Activated naive CD4-positive, alpha-beta T cell treated with anti-CD3 and anti-CD28 coated beads, Interleukin-2, amount 50 U/mL, for 24 hours (primary cell): Measurements from ENCODE around the gene MCUR1.
"Not testable (repeated sequence)": the region's sequence is repeated elsewhere in the genome, so short reads cannot be mapped to it uniquely, and the experiment has no call there.

Experiments used
- H3K27ac Mint-ChIP-seq: one replicate; pipeline ENCODE4 v1.8.0; 2021; ENCODE audit warnings: mild to moderate bottlenecking, mixed read lengths
- H3K27me3 Mint-ChIP-seq: one replicate; pipeline ENCODE4 v1.8.0; 2021; ENCODE audit warnings: mixed read lengths
- H3K36me3 Mint-ChIP-seq: one replicate; pipeline ENCODE4 v1.8.0; 2021; ENCODE audit warnings: mixed read lengths
- H3K4me1 Mint-ChIP-seq: one replicate; pipeline ENCODE4 v1.8.0; 2021; ENCODE audit warnings: mixed read lengths
- H3K4me3 Mint-ChIP-seq: one replicate; pipeline ENCODE4 v1.8.0; 2021; ENCODE audit warnings: mild to moderate bottlenecking, mixed read lengths
- H3K9me3 Mint-ChIP-seq: one replicate; pipeline ENCODE4 v1.8.0; 2021; ENCODE audit warnings: mixed read lengths

Gene MCUR1, protein sequence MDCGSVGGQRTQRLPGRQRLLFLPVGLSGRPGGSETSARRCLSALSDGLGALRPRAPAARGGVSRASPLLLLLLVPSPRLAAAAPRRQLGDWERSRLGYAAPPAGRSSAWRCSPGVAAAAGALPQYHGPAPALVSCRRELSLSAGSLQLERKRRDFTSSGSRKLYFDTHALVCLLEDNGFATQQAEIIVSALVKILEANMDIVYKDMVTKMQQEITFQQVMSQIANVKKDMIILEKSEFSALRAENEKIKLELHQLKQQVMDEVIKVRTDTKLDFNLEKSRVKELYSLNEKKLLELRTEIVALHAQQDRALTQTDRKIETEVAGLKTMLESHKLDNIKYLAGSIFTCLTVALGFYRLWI

DNA sequence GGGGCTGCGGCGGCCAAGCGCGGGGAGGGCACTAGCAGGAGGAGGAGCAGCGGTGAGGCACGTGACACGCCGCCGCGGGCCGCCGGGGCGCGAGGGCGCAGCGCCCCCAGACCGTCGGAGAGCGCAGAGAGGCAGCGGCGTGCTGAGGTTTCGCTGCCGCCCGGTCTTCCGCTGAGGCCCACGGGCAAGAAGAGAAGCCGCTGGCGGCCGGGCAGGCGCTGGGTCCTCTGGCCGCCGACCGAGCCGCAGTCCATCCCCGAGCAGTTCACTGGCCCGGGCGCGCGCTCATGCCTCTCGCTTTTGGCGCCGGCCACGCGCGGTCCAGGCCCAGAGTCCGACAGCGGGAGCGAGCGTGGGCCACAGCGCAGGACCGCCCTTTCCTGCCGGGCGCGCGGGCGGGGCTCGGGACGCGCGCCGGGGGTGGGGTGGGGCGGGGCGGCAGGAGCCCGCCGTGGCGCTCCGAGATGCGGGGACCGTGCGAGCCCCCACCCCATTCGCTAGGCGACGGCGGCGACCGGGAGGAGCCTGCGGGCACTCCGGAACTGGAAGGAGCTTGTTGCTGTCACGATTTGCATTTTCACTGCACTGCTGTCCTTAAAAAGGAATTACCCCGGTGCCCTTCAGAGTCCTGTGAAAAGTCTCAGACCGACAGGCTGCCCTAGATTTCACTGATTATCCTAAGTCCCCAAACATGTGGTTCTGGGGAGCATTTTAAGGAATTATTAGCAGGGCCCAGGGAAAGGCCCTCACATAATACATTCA is at the start of gene MCUR1:
TSS of gene MCUR1 (minus strand) at position 382 of the 762 bp plus-strand sequence. CDS start at position 254, 128 bp downstream.
- Mint-ChIP-seq H3K27ac (peak within 1 kb of the TSS; percentile 87), H3K4me1 (peaks cover 35% of the 10 kb centered on the region), H3K36me3 (peaks cover under 1% of the 10 kb centered on the region), H3K9me3 (no peaks in the 10 kb centered on the region), H3K27me3 (no peaks in the 10 kb centered on the region), H3K4me3 (peak within 1 kb of the TSS; percentile 92)

DNA sequence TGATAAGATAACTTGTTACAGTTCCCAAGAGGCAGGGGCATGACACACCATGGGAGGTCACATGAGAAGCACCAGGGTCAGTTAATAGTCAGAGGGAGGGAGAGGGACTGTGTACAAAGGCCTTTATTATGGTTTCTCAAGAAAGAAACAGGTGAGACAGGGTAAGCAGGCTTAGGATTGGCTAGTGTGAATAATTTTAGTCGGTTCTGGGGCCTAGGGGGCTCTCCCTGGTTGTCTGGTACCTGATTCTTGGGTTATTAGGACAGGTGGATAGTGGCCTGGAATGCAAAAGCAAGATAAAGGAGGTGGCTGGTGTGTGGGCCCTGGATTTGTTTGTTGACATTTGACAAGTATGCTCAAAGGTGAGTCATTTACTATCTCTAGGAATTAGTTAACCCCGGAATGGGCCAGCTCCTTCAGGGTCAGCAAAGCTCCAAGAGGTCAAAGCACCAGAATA is 49.4 kb upstream of the MCUR1 start:
- H3K27ac Mint-ChIP-seq = no peak overlapping the region
- no peaks in the 10 kb centered on the region for H3K36me3 Mint-ChIP-seq
- H3K4me1 Mint-ChIP-seq = no peaks in the 10 kb centered on the region
- H3K4me3 Mint-ChIP-seq = no peak overlapping the region
- peaks cover 35% of the 10 kb centered on the region for H3K27me3 Mint-ChIP-seq
- H3K9me3 Mint-ChIP-seq = no peaks in the 10 kb centered on the region

DNA sequence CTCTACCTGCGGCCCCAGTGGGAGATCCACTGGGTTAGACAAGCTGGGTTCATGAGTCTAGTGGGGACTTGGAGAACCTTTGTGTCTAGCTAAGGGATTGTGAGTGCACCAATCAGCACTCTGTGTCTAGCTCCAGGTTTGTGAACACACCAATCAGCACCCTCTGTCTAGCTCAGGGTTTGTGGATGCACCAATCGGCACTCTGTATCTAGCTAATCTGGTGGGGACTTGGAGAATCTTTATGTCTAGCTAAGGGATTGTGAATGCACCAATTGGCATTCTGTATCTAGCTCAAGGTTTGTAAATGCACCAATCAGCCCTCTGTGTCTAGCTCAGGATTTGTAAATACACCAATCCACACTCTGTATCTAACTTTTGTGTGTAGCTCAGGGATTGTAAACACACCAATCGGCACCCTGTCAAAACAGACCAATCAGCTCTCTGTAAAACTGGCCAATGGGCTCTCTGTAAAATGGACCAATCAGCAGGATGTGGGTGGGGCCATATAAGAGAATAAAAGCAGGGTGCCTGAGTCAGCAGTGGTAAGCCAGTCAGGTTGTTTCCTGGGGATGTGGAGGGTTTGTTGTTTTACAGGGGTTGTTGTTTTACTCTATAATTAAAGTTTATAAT is 46.3 kb upstream of the MCUR1 start:
- H3K9me3 Mint-ChIP-seq, H3K4me1 Mint-ChIP-seq, H3K4me3 Mint-ChIP-seq, H3K36me3 Mint-ChIP-seq, H3K27ac Mint-ChIP-seq: not testable (repeated sequence)
- peaks cover 30% of the 10 kb centered on the region for H3K27me3 Mint-ChIP-seq

DNA sequence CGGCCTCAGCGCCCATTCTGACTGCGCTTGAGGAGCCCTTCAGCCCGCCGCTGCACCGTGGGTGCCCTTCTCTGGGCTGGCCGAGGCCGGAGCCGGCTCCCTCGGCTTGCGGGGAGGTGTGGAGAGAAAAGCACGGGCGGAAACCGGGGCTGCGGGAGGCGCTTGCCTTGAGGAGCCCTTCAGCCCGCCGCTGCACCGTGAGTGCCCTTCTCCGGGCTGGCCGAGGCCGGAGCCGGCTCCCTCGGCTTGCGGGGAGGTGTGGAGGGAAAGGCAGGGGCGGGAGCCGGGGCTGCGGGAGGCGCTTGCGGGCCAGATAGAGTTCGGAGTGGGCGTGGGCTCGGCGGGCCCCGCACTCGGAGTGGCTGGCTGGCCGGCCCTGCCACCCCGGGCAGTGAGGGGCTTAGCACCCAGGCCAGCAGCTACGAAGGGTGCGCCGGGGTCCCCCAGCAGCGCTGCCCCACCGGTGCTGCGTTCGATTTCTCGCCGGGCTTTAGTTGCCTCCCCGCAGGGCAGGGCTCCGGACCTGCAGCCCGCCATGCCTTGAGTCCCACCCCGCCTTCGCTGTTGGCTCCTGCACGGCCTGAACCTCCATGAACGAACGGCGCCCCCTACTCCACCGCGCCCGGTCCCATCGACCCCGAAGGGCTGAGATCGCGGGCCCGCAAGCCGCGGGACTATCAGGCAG is 45.7 kb upstream of the MCUR1 start:
- no peak overlapping the region for H3K4me3 Mint-ChIP-seq
- H3K27me3 Mint-ChIP-seq = peaks cover 33% of the 10 kb centered on the region

DNA sequence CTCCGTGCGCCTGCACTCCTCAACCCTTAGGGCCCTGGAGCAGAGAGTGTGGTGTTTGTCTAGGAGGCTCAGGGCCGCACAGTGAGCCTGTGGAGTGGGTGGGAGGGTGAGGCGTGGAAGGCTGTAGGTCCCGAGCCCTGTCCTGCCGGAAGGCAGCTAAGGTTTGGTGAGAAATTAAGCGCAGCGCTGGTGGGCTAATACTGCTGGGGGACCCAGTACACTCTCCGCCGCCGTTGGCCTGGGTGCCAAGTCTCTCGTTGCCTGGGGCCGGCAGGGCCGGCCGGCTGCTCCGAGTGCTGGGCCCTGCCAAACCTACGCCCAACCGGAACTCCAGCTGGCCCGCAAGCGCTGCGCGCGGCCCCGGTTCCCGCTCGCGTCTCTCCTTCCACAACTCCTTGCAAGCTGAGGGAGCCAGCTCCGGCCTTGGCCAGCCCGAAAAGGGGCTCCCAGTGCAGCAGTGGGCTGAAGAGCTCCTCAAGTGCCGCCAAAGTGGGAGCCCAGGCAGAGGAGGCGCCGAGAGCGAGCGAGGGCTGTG is 40.4 kb upstream of the MCUR1 start:
- H3K27me3 Mint-ChIP-seq = peaks cover 10% of the 10 kb centered on the region
- no peak overlapping the region for H3K27ac Mint-ChIP-seq
- H3K4me3 Mint-ChIP-seq = no peak overlapping the region
- no peaks in the 10 kb centered on the region for H3K4me1 Mint-ChIP-seq
- no peaks in the 10 kb centered on the region for H3K9me3 Mint-ChIP-seq
- H3K36me3 Mint-ChIP-seq = peaks cover 1% of the 10 kb centered on the region

More for the DNA sequence above, 45.7 kb upstream of the MCUR1 start:
- Mint-ChIP-seq H3K4me1 (no peaks in the 10 kb centered on the region), H3K36me3 (peaks cover 1% of the 10 kb centered on the region), H3K27ac (no peak overlapping the region), H3K9me3 (no peaks in the 10 kb centered on the region)

DNA sequence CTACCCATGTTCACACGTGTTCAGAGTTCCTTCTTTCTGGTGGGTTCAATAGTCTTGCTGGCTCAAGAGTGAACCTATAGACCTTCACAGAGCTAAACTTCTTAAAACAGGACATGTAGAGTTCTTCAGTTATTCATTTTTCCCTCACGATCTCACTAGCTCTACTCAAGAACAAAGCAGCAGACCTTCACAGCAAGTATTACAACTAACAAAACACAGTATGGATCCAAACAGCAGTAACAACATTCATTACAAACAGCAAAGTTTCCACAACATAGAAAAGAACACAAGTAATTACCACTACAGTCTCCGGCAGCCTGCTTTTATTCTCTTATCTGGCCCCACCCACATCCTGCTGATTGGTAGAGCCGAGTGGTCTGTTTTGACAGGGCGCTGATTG is 39.5 kb upstream of the MCUR1 start:
- Mint-ChIP-seq H3K4me3 (no peak overlapping the region), H3K9me3 (no peaks in the 10 kb centered on the region), H3K27ac (no peak overlapping the region), H3K4me1 (no peaks in the 10 kb centered on the region), H3K36me3 (peaks cover 1% of the 10 kb centered on the region), H3K27me3 (peaks cover 7% of the 10 kb centered on the region)

DNA sequence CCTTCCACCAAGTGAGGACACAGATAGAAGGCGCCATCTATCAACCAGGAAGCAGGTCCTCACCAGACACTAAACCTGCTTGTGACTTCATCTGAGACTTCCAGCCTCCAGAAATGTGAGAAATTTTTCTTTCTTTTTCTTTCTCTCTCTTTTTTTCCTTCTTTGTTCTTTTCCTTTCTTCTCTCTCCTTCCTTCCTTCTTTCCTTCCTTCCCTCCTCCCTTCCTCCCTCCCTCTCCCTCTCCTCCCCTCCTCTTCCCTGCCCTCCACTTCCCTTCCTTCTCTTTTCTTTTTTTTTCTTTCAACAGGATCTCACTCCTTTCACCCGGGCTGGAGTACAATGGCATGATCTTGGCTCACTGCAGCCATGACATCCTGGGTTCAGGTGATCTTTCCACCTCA is 37.4 kb upstream of the MCUR1 start:
- Mint-ChIP-seq H3K27ac (no peak overlapping the region), H3K9me3 (no peaks in the 10 kb centered on the region), H3K4me1 (no peaks in the 10 kb centered on the region), H3K36me3 (no peaks in the 10 kb centered on the region), H3K4me3 (no peak overlapping the region), H3K27me3 (peaks cover 8% of the 10 kb centered on the region)

DNA sequence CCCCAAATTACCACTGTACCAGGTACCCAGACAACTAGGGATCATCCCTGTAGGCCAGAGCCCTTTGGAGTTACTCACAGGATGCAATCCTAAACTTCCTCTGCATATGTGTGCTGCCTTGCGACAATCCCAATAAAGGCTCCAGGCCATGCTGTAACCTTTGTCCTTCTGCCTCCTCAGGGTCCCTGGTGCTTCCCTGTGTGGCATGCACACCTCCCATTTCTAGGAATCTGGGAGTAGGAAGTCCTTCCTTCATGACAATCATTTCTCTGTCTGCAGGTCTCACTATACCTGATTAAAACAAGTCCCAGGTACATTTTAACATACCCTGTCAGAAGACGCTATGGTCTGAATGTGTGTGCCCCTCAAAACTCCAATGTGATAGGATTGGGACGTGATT is 37.0 kb upstream of the MCUR1 start:
- no peaks in the 10 kb centered on the region for H3K9me3 Mint-ChIP-seq
- H3K27me3 Mint-ChIP-seq = peaks cover 8% of the 10 kb centered on the region
- H3K27ac Mint-ChIP-seq = no peak overlapping the region
- H3K36me3 Mint-ChIP-seq = no peaks in the 10 kb centered on the region
- no peak overlapping the region for H3K4me3 Mint-ChIP-seq
- no peaks in the 10 kb centered on the region for H3K4me1 Mint-ChIP-seq

DNA sequence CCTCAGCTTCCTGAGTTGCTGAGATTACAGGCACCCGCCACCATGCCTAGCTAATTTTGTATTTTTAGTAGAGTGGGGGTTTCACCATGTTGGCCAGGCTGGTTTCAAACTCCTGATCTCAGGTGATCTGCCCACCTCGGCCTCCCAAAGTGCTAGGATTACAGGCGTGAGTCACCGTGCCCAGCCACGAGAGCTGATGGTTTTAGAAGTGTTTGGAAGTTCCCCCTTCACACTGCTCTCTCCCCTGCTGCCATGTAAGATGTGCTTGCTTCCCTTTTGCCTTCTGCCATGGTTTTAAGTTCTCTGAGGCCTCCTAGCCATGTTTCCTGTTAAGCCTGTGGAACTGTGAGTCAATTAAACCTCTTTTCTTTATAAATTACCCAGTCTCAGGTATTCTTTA is 36.3 kb upstream of the MCUR1 start:
- not testable (repeated sequence) for H3K9me3 Mint-ChIP-seq, H3K27ac Mint-ChIP-seq, H3K36me3 Mint-ChIP-seq, H3K4me1 Mint-ChIP-seq, H3K4me3 Mint-ChIP-seq, H3K27me3 Mint-ChIP-seq

DNA sequence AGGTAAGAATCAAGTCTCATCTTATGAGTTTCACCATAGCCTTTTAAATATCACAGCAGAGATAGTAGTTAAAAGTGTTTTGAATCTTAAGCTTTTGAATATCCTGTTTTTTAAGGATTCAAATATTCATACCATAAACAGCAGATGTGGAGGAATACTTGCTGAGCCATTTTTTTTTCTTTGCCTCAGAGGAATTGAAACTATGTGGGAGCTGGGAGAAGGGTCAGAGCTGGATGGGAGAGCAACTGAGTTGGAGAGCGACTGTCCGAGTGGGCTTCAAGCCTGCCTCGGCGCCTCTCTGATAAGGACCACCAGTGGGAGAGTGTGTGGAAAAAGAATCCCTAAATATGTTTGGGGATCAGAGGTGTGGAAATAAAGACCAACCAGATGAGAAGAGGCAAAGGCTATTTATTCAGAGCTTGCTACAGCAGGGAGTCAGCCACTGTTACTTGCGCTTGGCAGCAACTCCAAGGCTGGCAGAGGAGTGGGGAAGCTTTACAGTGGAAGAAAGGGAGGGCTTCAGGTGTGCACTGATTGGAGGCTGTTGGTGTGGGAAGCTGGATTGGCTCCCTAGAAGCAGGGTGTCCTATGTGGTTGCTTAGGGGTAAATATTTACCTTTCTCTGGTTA is 34.3 kb upstream of the MCUR1 start:
- H3K36me3 Mint-ChIP-seq = no peaks in the 10 kb centered on the region
- no peak overlapping the region for H3K27ac Mint-ChIP-seq
- H3K27me3 Mint-ChIP-seq = peaks cover 4% of the 10 kb centered on the region
- no peak overlapping the region for H3K4me3 Mint-ChIP-seq
- no peaks in the 10 kb centered on the region for H3K4me1 Mint-ChIP-seq
- H3K9me3 Mint-ChIP-seq = no peaks in the 10 kb centered on the region

DNA sequence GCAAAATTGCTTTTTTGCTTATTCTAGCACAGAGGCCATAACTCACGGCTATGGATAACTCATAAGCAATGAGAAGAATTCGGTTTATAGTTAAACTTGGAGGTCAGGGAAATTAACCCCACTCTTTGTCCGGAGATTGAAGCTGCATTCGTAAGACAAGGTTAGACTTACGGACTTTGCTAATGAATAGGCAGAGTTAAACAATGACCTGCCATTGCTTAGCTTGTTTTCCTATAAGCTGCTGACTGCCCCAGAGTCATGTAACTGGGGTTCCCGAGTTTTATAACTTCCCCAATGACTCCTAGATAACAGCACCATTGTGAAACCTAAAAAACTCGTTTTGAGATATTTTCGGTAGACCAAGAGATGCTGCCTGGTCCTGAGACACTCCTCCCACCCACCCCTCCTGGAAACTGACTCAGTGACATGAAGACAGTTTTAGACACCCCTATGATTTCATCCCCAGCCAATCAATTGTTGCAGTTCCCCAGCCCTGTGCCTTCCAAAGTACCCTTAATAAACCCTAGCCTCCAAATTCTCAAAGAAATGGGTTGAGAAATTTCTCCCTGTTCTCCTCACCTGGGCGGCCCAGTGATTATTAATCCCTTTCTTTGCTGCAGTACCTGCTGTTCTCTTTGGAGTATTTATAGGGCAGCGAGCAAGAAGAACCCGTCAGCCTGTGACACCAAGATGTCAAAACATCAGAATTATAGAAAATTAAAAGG is 33.1 kb upstream of the MCUR1 start:
- Mint-ChIP-seq H3K27me3 (peaks cover 4% of the 10 kb centered on the region), H3K36me3 (no peaks in the 10 kb centered on the region)

DNA sequence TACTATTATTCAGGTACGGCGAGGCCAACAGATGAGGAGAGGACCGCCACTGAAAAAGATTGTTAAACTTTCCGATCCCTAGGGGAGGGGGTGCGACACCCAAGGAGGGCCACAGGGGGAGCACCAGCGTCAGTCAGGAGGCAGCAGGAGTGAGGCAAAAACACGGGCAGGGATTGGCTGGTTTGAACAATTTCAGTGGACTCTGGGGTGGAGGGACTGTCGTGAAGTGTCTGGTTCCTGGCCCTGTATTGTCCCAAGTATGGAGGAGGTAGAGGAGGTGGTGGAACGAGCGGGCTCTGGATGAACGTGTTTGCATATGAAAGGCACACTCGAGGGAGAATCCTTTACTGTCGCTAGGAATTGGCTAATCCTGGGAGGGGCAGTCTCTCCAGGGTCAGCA is 32.5 kb upstream of the MCUR1 start:
- no peak overlapping the region for H3K4me3 Mint-ChIP-seq
- H3K4me1 Mint-ChIP-seq = no peaks in the 10 kb centered on the region
- no peaks in the 10 kb centered on the region for H3K36me3 Mint-ChIP-seq
- no peak overlapping the region for H3K27ac Mint-ChIP-seq
- no peaks in the 10 kb centered on the region for H3K9me3 Mint-ChIP-seq
- peaks cover 4% of the 10 kb centered on the region for H3K27me3 Mint-ChIP-seq

More for the DNA sequence above, 33.1 kb upstream of the MCUR1 start:
- no peaks in the 10 kb centered on the region for H3K4me1 Mint-ChIP-seq
- no peaks in the 10 kb centered on the region for H3K9me3 Mint-ChIP-seq
- no peak overlapping the region for H3K27ac Mint-ChIP-seq
- H3K4me3 Mint-ChIP-seq = no peak overlapping the region

DNA sequence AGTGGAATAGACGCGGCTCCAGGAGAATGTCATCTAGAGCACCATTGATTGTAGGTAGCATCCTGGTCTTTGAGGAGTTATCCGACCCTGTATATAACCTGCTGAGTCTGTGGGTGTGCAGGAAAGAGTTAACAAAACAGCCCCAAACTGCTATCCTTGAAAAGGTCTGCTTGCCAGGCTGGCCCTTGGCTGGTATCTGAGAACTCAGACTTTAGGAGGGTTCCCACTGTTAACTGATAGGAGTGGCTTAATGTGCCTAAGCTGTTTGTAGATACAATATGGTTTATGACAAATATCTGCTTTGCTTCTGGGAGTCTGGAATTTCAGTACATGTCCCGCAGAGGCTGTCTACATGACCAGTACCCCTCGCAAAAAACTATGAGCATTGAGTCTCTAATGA is 27.6 kb upstream of the MCUR1 start:
- Mint-ChIP-seq H3K27ac (no peak overlapping the region), H3K4me1 (no peaks in the 10 kb centered on the region), H3K36me3 (peaks cover 1% of the 10 kb centered on the region), H3K27me3 (no peaks in the 10 kb centered on the region), H3K9me3 (no peaks in the 10 kb centered on the region), H3K4me3 (no peak overlapping the region)

DNA sequence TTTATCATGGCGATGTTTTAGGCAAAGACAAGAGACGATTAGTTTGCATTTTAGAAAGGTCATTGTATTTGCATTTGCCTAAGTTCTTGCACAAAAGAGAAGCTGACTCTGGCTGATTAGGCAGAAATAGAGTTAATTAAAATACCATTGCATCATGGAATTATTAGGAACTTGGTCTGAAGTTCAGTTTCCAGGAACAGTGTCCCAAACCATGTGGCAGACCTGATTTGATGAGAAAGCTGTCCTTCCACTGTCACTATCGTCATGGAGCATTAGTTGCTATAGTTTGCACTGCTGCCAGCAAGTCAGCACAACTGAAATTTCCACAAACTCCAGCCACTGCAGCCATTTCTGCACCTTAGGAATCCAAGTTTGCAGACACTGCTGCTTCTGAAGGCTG is 24.3 kb upstream of the MCUR1 start:
- Mint-ChIP-seq H3K27me3 (peaks cover 1% of the 10 kb centered on the region), H3K4me1 (no peaks in the 10 kb centered on the region), H3K9me3 (no peaks in the 10 kb centered on the region), H3K4me3 (no peak overlapping the region), H3K27ac (no peak overlapping the region), H3K36me3 (peaks cover 2% of the 10 kb centered on the region)
